Fibroblast of the conjunctiva (primary cell): Measurements from ENCODE around the gene TRIM7.
"Not testable (repeated sequence)": the region's sequence is repeated elsewhere in the genome, so short reads cannot be mapped to it uniquely, and the experiment has no call there.

Source experiments
- DNase-seq: peaks from one replicate; pipeline ENCODE4 v3.0.0-alpha.2; 2010; ENCODE audit warnings: low read depth

TRIM7 gene

DNA sequence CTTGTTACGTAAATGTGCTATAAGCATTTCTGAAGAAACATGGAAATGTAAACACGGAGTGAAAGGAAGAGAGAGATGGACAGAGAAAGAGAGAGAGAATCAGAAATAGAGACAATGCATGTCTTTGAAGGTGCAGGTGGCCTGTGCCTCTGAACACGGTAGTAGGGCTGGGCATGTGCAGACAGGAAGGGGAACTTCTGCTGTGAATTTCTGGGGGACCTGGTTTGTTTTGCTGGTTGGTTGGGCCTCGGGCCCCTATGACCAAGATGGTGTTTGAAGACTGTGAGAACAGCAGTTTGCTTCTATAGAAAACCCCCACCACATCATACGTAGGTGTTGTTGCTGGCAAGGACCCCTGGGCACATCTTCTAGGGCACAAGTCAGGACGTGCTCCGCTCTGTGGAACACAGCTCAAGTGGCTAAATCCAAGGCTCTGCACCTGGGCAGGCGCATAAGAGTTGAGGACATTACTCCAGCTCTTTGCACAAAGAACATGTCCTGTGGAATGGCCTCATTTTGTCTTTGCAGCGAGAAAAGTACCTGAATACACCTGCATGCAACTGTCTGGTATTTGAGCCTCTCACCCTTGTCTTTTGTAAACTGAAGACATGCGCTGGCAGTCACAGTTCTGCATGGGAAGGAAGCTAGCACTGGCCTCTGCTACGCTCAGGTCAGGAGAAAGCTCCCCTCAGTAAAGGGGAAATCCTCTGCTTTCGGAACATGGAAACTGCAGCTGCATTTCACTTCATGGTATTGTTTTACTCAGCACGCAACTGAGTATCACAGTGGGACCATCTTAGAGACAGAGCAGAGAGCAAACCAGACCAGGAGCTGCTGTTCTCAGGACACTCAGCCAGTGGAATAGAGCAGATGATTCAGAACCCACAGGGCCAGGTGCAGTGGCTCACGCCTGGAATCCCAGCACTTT lies 54.9 kb downstream of the TRIM7 start:
- no peak for DNase-seq

DNA sequence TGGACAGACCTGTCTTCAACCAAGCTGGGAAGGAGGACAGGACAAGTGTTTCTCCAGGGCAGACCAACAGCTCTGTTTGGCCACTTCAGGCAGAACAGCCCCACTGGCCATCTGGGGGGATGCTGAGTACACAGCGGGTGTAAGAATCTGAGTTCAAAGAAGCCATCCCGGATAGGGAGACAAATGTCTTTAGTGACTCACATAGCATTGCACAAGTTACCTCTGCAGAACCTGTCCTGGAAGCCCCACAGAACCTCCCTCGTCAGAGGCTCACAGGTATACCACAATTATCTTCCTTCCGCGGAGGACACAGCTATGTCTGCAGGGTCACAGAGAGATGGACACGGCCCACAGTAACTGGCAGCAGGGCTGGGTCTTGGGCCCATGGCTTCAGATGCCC lies 55.6 kb downstream of the TRIM7 start:
- no peak for DNase-seq

DNA sequence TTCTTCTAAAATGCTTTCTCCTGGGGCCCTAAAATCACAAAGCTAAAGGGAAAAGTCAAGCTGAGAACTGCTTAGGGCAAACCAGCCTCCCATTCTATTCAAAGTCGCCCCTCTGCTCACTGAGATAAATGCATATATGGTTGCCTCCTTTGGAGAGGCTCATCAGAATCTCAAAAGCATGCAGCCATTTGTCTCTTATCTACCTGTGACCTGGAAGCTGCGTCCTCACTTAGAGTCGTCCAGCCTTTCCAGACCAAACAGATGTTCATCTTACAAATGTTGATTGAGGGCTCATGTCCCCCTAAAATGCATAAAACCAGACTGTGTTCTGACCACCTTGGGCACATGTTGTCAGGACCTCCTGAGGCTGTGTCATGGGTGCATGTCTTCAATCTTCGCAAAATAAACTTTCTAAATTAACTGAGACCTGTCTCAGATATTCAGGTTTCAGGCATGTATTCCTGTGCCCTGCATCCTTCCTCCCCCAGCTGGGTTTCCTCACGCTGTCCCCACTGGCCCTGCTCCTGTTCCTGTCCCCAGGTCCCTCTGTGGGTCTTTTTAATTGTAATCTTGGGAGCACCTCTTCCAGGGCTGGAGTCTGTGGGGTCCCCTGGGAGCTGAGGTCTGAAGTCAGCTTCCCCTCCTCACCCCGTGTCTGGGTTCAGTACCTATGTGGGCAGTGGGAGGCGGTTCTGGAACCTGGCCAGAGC lies 57.9 kb downstream of the TRIM7 start, which contains the start of gene OR2V2:
Gene OR2V2, plus strand, starts transcription at position 660 of the 710 bp plus-strand sequence. CDS start 7,357 bp downstream, outside the sequence.
- not testable (repeated sequence) for DNase-seq

DNA sequence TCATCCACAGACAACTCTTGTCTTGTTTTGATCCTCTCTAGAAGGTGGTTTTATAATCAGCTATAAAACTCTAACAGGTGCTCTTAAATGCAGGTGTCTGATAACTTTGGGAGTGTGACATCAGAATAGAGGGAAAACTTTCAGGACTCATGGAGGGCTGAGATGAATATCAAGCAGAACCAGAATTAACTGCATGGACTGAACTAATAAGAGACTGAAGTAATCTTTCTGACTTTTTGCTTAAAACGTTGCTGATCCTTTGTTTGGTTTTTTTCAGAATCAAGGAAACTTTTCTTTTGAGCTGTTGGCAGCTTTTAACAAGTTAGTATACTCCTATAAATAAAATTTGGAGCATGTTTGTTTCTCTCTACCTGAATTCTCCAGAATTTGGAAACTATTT lies 59.9 kb downstream of the TRIM7 start:
- no peak for DNase-seq
